CD4-positive, alpha-beta memory T cell (primary cell): ENCODE measurements around the gene ASB1. TPM values are rescaled to one million over a fixed set of nuclear protein-coding genes. Genes with fewer than 3 reads are reported as not detected.
A peak's percentile ranks its signal among the peaks of the same experiment; 100 is the strongest.

Experiments
- CTCF ChIA-PET: fragments of 350-600 bp; sonication (Branson Sonifier 250); formaldehyde crosslinking; loops from one replicate; lab custom pipeline; 2021; ENCODE audit warnings: inconsistent platforms; ENCODE audit not compliant: partially characterized antibody; lab: Charles Lee
- POLR2A ChIA-PET: fragments of 350-600 bp; sonication (Branson Sonifier 250); formaldehyde crosslinking; loops from one replicate; lab custom pipeline; 2021; ENCODE audit not compliant: partially characterized antibody; lab: Charles Lee
- DNase-seq, 5 donors: peaks; one replicate each; pipeline versions ENCODE4 v3.0.0 to v3.0.0-alpha.2; 2020 to 2022; ENCODE audit warnings: mixed read lengths in 1 of 5
- H3K27ac ChIP-seq: one replicate; pipeline ENCODE4 v1.7.0; 2013; ENCODE audit warnings: low read depth, low read length
- H3K27me3 ChIP-seq: 2 replicates; pipeline ENCODE4 v1.7.0; 2013; ENCODE audit warnings: mild to moderate bottlenecking, low read length, moderate library complexity; ENCODE audit not compliant: insufficient read depth
- H3K36me3 ChIP-seq: 2 replicates; pipeline ENCODE4 v1.7.0; 2013; ENCODE audit warnings: mild to moderate bottlenecking, low read length, moderate library complexity; ENCODE audit not compliant: insufficient read depth
- H3K4me1 ChIP-seq: 2 replicates; pipeline ENCODE4 v1.7.0; 2013; ENCODE audit warnings: mild to moderate bottlenecking, low read length, moderate library complexity; ENCODE audit not compliant: insufficient read depth
- H3K4me3 ChIP-seq, 2 donors: one replicate each; pipeline ENCODE4 v1.7.0; 2013; ENCODE audit warnings: low read length in 2 of 2, mild to moderate bottlenecking in 1 of 2
- H3K9me3 ChIP-seq, 2 donors: one replicate each; pipeline ENCODE4 v1.7.0; 2013; ENCODE audit warnings: low read length in 2 of 2, control low read depth in 1 of 2; ENCODE audit not compliant: control insufficient read depth in 1 of 2
- H3K27ac Mint-ChIP-seq, 7 donors: one replicate each; pipeline ENCODE4 v1.8.0; 2020 to 2021; ENCODE audit warnings: mixed read lengths in 7 of 7, mild to moderate bottlenecking in 6 of 7, inconsistent platforms in 3 of 7, moderate library complexity in 3 of 7
- H3K27me3 Mint-ChIP-seq, 2 donors: one replicate each; pipeline ENCODE4 v1.8.0; 2020 to 2021; ENCODE audit warnings: mixed read lengths in 2 of 2
- H3K36me3 Mint-ChIP-seq, 2 donors: one replicate each; pipeline ENCODE4 v1.8.0; 2020 to 2021; ENCODE audit warnings: mixed read lengths in 2 of 2, inconsistent platforms in 1 of 2, mild to moderate bottlenecking in 1 of 2
- H3K4me1 Mint-ChIP-seq, 4 donors: one replicate each; pipeline ENCODE4 v1.8.0; 2020 to 2021; ENCODE audit warnings: mixed read lengths in 4 of 4, mild to moderate bottlenecking in 1 of 4
- H3K4me3 Mint-ChIP-seq, 8 donors: one replicate each; pipeline ENCODE4 v1.8.0; 2020 to 2021; ENCODE audit warnings: mixed read lengths in 8 of 8, mild to moderate bottlenecking in 7 of 8, moderate library complexity in 6 of 8, inconsistent platforms in 3 of 8
- H3K9me3 Mint-ChIP-seq, 8 donors: one replicate each; pipeline ENCODE4 v1.8.0; 2020 to 2021; ENCODE audit warnings: mixed read lengths in 8 of 8, mild to moderate bottlenecking in 5 of 8, inconsistent platforms in 3 of 8, moderate library complexity in 1 of 8
- intact Hi-C: fragments of 100-400 bp; cut with micrococcal nuclease; formaldehyde crosslinking; loops from one replicate; pipeline ENCODE4 v1.15.1; 2023
- polyA plus RNA-seq, 2 donors: library from polyadenylated mRNA; unstranded; fragments of 300-500 nt; fragmentation: Illumina TruSeq; gene quantifications; one replicate each; pipeline ENCODE4 v1.2.3, GENCODE V29; 2021
- total RNA-seq, 2 experiments: library from RNA; stranded (reverse); gene quantifications; one replicate each; pipeline ENCODE4 v1.2.3, GENCODE V29; 2021

Gene ASB1
- total and polyA plus RNA-seq, 4 experiments from 2014 or later: 19.5 to 48.4 (median 34.5) TPM

DNA sequence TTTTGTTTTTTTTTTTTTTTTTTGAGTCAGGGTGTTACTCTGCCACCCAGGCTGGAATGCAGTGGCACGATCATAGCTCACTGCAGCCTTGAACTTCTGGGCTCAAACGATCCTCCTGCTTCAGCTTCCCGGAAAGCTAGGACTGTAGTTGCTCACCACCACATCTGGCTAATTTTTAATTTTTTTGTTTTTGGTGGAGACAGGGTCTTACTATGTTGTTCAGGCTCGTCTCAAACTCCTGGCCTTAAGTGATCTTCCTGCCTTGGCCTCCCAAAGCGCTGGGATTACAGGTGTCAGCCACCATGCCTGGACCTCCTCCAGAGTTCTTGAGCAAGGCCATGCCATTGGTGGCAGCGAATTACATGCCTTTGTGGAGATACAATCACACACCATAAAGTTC, 35.2 kb downstream of the ASB1 start:
- intact Hi-C loops: no loop called here
- POLR2A ChIA-PET: no interaction called here
- H3K4me3 Mint-ChIP-seq: no peak overlapping the region

GRCh38 chr2:238462782-238463396, 36.2 kb downstream of the ASB1 start:
- CTCF ChIA-PET: interaction anchor here (0.7 to 4.7 kb wide), 4 partner anchors 15 to 654 kb away, joined by 3 to 40 read pairs (median 12); no protein-coding TSS in a partner anchor
- Histone ChIP-seq H3K4me1 (no peaks in the 10 kb centered on the region), H3K36me3 (no peaks in the 10 kb centered on the region), H3K4me3 (no peak overlapping the region), H3K27ac (no peak overlapping the region), H3K27me3 (no peaks in the 10 kb centered on the region), H3K9me3 (no peaks in the 10 kb centered on the region)
- Mint-ChIP-seq H3K4me1 (peaks cover 0 to 3% (median 3%) of the 10 kb centered on the region in 4 donors), H3K27ac (no peak overlapping the region), H3K27me3 (no peaks in the 10 kb centered on the region), H3K4me3 (no peak overlapping the region), H3K9me3 (no peaks in the 10 kb centered on the region), H3K36me3 (peaks cover 0 to 2% of the 10 kb centered on the region in 2 donors)
- intact Hi-C loops: loop anchor here (1.0 kb wide), 2 partner anchors 93 to 106 kb away; no protein-coding TSS in a partner anchor
- POLR2A ChIA-PET: no interaction called here
- DNase-seq: peak in 4 of 5 donors; percentile 42 to 58 (median 54)

More for the DNA sequence above, 35.2 kb downstream of the ASB1 start:
- CTCF ChIA-PET: interaction anchor here (0.7 to 5.8 kb wide), 8 partner anchors 9 to 205 kb away, joined by 3 to 44 read pairs (median 5); no protein-coding TSS in a partner anchor
- H3K9me3 ChIP-seq: no peaks in the 10 kb centered on the region
- DNase-seq: no peak
- Mint-ChIP-seq H3K27ac (no peak overlapping the region), H3K36me3 (peaks cover 0 to 2% of the 10 kb centered on the region in 2 donors), H3K27me3 (no peaks in the 10 kb centered on the region), H3K9me3 (peaks cover 0 to 2% (median 0%) of the 10 kb centered on the region in 8 donors), H3K4me1 (peaks cover 0 to 3% (median 3%) of the 10 kb centered on the region in 4 donors)
- H3K4me1 ChIP-seq: no peaks in the 10 kb centered on the region
- H3K27ac ChIP-seq: no peak overlapping the region
- H3K27me3 ChIP-seq: no peaks in the 10 kb centered on the region
- no peaks in the 10 kb centered on the region for H3K36me3 ChIP-seq
- no peak overlapping the region for H3K4me3 ChIP-seq

GRCh38 chr2:238464389-238464788, 37.7 kb downstream of the ASB1 start:
- Histone ChIP-seq H3K4me1 (no peaks in the 10 kb centered on the region), H3K27me3 (no peaks in the 10 kb centered on the region), H3K36me3 (no peaks in the 10 kb centered on the region), H3K9me3 (no peaks in the 10 kb centered on the region), H3K27ac (no peak overlapping the region), H3K4me3 (no peak overlapping the region)
- no peak for DNase-seq
- POLR2A ChIA-PET: no interaction called here
- Mint-ChIP-seq H3K4me3 (no peak overlapping the region), H3K36me3 (peaks cover 5 to 6% of the 10 kb centered on the region in 2 donors), H3K4me1 (peaks cover 0 to 3% (median 3%) of the 10 kb centered on the region in 4 donors), H3K27ac (no peak overlapping the region), H3K27me3 (no peaks in the 10 kb centered on the region), H3K9me3 (peaks cover 0 to 10% (median 7%) of the 10 kb centered on the region in 8 donors)
- CTCF ChIA-PET: interaction anchor here (0.8 to 4.7 kb wide), 9 partner anchors 8 to 107 kb away, joined by 3 to 40 read pairs (median 4); no protein-coding TSS in a partner anchor
- intact Hi-C loops: no loop called here

DNA sequence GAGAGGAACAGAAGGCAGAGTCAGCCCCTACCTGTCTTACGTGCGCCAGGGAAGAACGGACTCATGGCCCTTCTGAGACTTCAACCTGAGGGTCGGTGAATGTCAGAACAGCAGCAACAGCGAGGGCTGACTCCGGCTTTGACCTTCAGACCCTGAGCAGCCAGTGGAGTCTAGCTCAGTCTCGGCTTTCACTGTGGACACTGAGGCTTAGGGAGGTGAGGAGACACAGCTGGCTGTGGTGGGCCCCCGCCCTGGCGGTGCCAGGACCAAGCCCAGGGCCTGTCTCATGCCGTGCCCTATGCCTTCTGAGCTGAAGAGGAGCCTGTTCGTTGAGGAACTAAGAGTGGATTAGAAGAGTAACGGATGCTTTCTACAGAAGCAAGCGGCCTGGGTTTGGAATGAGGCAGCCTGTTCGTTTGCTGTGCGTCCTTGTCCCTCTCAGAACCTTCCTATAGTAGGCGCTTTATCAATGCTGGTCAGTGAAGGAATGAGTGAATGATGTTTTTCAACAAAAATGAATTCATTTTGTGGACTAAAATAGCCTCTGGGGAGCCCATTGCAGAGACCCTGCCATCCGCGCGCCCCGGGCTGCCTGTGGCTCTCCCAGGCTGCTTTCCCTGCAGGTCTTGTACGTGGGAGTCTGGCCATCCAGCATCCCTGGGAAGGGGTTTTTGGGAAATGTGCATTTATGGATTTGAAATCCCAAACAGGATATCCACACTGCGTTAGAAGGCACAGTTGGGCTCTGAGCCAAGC, 38.9 kb downstream of the ASB1 start:
- no peaks in the 10 kb centered on the region for H3K27me3 Mint-ChIP-seq
- CTCF ChIA-PET: interaction anchor here (1.2 to 4.7 kb wide), 7 partner anchors 8 to 109 kb away, joined by 3 to 40 read pairs (median 10); no protein-coding TSS in a partner anchor
- no peak overlapping the region for H3K27ac Mint-ChIP-seq
- DNase-seq: no peak
- no peak overlapping the region for H3K4me3 Mint-ChIP-seq
- no peaks in the 10 kb centered on the region for H3K36me3 ChIP-seq
- H3K27me3 ChIP-seq: no peaks in the 10 kb centered on the region
- H3K27ac ChIP-seq: no peak overlapping the region
- no peaks in the 10 kb centered on the region for H3K4me1 ChIP-seq
- intact Hi-C loops: no loop called here
- H3K9me3 Mint-ChIP-seq: peaks cover 0 to 20% (median 17%) of the 10 kb centered on the region in 8 donors
- POLR2A ChIA-PET: no interaction called here
- H3K4me1 Mint-ChIP-seq: peaks cover 0 to 3% (median 3%) of the 10 kb centered on the region in 4 donors
- peaks cover 7 to 14% of the 10 kb centered on the region in 2 donors for H3K36me3 Mint-ChIP-seq
- no peak overlapping the region for H3K4me3 ChIP-seq
- peaks cover 0 to 5% of the 10 kb centered on the region in 2 donors for H3K9me3 ChIP-seq

GRCh38 chr2:238466243-238466756, 39.6 kb downstream of the ASB1 start:
- H3K4me3 Mint-ChIP-seq: no peak overlapping the region
- peaks cover 0 to 5% of the 10 kb centered on the region in 2 donors for H3K9me3 ChIP-seq
- H3K4me3 ChIP-seq: no peak overlapping the region
- DNase-seq: no peak
- H3K9me3 Mint-ChIP-seq: peaks cover 0 to 27% (median 19%) of the 10 kb centered on the region in 8 donors
- H3K27me3 Mint-ChIP-seq: no peaks in the 10 kb centered on the region
- no peak overlapping the region for H3K27ac ChIP-seq
- no peak overlapping the region for H3K27ac Mint-ChIP-seq
- H3K36me3 Mint-ChIP-seq: peaks cover 10 to 14% of the 10 kb centered on the region in 2 donors
- POLR2A ChIA-PET: no interaction called here
- peaks cover 0 to 3% (median 2%) of the 10 kb centered on the region in 4 donors for H3K4me1 Mint-ChIP-seq
- intact Hi-C loops: no loop called here
- CTCF ChIA-PET: interaction anchor here (0.8 to 4.7 kb wide), 6 partner anchors 10 to 109 kb away, joined by 3 to 40 read pairs (median 10); no protein-coding TSS in a partner anchor
- no peaks in the 10 kb centered on the region for H3K4me1 ChIP-seq
- H3K27me3 ChIP-seq: no peaks in the 10 kb centered on the region
- H3K36me3 ChIP-seq: no peaks in the 10 kb centered on the region

- Mint-ChIP-seq H3K27me3 (no peaks in the 10 kb centered on the region), H3K9me3 (peaks cover 0 to 34% (median 23%) of the 10 kb centered on the region in 8 donors), H3K4me1 (peaks cover 0 to 3% (median 2%) of the 10 kb centered on the region in 4 donors), H3K27ac (no peak overlapping the region), H3K36me3 (peaks cover 12 to 17% of the 10 kb centered on the region in 2 donors), H3K4me3 (no peak overlapping the region)
- peaks cover 0 to 5% of the 10 kb centered on the region in 2 donors for H3K9me3 ChIP-seq
- H3K4me1 ChIP-seq: no peaks in the 10 kb centered on the region
- H3K4me3 ChIP-seq: no peak overlapping the region
- POLR2A ChIA-PET: no interaction called here
- H3K36me3 ChIP-seq: no peaks in the 10 kb centered on the region
- DNase-seq: no peak
- no peak overlapping the region for H3K27ac ChIP-seq
- CTCF ChIA-PET: interaction anchor here (0.8 to 4.7 kb wide), 5 partner anchors 10 to 109 kb away, joined by 3 to 40 read pairs (median 4); no protein-coding TSS in a partner anchor
- H3K27me3 ChIP-seq: no peaks in the 10 kb centered on the region
- intact Hi-C loops: no loop called here
Observed at GRCh38 chr2:238467062-238467461, 40.3 kb downstream of the ASB1 start.
